NCI-H774 (cell line): ENCODE results near the gene DPM2.

Experiments used
- DNase-seq: peaks from one replicate; lab custom pipeline; 2025; lab: John Stamatoyannopoulos, UW

DPM2 gene

DNA sequence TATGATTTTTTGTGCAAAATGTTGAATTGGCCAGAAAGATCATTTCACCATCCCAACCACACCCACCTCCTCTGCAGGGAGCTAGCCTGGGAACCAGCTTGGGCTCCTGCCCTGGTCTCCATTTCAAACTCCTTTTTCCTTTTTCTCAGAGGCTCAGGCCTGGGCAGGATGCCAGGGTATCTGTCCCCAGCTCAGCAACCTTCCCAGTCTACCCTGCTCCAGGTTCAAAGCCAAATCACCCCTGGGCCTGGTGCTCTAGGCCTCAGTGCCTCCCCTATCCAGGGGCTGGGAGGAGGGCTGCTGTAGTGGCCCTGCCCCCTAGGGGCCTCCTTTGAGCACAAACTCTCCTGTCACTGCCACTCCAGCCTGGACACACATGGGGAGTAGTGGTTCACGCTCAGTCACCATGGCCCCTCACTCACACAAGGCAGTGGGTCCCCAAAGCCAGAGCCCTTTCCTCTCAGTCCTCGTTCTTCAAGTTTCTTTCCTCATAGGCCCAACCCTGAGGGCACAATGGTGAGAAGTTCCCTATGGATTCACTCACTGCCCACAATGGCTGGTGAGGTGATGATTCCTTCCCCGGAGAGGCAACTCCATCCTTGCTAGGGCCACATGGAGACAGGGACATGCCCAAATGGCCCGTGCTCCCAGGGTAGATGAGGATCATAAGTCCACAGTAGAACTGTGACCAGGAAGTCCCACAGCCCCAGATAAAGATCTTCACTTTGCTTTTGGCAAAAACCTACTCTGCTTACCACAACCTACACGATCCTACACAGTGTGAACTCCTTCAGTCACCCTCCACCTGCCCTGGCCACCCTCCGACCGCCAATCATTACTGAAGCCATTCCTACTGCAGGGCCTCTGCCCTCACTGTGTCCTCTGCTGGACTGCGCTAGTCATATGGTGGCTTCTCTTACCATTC lies 19.2 kb downstream of the DPM2 start:
- DNase-seq: no peak

DNA sequence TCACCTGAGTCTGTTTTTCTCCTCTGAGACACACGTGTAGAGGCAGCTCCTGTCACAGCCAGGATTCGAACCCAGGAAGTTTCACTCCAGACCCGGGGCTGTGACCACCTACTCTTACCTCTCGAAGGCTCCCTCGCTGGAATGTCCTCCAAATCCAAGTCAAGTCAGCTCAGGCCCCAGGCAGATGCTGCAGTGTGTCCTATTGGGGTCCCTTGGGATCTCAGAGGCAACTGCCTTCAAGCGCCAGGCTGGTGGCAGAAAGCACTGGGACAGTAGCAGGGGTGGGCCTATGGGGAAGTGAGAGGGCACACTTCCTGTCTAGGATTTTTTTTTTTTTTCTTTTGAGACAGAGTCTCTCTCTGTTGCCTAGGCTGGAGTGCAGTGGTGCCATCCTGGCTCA lies 20.1 kb downstream of the DPM2 start:
- DNase-seq: no peak

DNA sequence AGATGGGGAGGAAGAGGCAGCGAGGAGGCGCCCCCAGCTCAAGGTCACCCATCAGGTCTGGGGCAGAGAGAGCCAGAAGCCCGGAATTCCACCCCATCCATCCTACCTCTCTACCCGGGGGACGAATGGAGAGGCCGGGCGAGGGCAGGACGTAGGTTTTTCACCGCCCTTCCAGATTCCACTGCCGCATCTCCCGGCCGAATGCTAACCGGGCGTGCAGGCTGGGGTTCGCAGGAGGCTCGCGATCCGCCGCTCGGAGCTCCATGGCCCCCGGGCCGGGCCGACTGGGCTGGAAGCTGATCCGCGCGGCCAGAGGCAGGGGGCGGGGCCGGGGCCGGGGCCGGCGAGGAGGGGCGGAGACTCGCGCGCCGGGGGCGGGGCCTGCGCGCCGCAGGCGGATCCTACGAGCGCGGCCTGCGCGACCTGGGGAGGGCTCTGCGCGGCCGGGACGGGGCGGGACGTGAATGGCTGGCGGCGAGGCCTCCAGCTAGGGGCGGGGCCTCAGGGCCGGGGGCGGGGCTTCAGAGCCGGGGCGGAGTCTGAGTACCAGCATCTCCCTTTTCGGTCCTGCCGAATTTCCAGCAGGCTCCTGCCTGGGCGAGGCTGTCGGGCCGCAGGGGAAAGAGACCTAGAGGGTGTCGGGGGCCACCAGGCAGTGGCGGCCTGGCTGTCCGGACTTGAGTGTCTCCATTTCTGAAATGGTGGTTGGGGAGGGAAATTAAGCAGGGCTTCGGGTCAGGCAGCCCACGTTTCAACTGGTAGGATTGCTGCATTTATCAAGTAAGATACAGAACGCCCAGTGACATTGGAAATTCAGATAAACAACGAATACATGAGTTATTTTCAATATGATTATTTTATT lies 20.7 kb downstream of the DPM2 start, which contains the start of gene ST6GALNAC4:
ST6GALNAC4 (minus strand) TSS at position 322 of the 862 bp plus-strand sequence. CDS start 622 bp downstream, outside the sequence.
- peak; percentile 91 for DNase-seq

DNA sequence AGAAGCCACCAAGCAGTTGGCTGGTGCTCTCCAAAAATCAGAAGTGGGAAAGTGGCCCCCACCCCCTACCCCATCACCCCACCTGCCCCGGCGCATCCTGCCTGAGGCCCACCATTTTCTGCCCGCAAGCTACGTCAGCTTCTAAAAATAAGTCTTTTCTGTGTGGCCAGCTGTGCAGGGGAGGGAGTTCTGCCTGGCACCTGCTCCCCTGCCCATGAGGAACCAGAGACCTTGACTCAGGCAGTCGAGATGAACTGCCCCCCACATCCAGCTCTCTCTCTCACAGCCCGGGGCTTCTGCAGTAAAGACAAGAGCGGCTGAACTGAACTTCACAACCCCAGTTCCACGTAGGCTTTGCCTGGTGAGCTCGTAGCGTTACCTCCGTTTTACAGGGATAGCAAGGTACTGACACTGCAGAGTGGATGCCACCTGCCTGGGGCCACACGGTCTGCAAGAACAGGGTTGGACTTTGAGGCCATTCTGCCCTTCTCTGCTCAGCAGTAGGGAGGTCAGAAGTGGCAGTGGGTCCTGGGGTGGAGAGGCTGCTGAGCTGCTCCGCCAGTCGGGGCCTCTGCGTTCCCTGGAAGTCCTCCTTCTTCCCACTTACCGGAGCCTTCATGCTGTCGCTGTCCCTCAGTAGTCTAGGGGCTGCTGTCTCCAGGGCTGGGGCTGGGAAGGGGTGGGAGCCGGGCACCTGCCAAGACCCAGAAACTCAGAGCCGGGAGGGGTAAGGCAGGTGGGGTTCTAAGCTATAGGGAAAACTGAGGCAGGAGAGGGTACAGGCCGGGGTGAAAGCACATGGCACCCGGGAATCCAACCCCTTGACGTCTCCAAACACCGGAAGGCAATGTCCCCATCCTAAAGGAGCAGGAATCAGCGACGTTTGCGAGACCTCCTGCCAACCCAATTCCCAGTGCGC lies 21.6 kb downstream of the DPM2 start:
- peak; percentile 39 for DNase-seq

DNA sequence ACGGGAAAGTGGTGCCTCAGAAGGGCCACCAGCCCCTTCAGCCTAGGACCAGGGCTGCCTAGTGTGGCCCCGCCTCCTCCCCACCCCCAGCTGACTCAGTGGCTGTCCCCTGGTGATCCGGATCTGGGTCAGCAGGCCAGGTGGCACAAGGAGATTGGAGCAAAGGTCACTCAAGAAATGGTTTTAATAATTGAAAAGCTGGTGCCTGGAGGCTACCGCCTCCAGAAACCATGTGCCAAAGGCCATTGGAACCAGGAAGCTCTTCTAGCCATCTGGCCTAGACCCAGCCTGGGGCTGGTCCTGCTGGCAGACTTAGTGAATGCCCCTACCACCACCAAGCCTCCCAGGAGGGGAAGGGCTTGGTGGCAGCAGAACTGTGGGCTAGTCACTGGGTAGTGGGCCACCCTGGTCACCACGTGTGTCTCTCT lies 22.3 kb downstream of the DPM2 start:
- DNase-seq: no peak

DNA sequence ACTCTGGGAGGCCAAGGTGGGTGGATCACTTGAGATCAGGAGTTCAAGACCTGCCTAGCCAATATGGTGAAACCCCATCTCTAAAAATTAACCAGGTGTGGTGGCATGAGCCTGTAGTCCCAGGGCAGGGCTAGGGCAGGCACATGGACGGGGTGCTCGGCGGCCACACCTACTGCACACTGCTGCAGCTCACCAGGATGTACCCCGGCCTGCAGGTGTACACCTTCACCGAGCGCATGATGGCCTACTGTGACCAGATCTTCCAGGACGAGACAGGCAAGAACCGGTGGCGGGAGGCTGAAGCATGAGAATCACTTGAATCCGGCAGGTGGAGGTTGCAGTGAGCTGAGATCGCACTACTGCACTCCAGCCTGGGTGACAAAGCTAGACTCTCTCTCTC lies 24.0 kb downstream of the DPM2 start:
- no peak for DNase-seq

DNA sequence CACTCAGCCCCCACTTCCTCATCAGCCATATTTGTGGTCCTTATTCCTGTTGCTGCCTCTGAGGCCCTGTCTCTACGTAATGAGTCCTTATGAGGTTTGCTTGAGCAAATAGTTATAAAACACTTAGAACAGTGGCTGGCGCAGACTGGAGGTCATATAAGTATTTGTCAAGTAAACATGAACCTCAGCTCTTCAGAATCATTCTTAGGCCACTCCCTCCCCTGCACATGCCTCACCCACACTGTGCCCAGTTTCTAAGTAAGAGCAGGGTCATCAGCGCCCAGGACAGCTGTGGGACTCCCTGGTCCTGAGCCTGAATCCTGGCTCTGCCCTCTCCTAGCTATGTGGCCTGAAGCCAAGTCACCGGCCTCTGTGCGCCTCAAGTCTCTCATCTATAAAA lies 24.8 kb downstream of the DPM2 start:
- peak; percentile 62 for DNase-seq

DNA sequence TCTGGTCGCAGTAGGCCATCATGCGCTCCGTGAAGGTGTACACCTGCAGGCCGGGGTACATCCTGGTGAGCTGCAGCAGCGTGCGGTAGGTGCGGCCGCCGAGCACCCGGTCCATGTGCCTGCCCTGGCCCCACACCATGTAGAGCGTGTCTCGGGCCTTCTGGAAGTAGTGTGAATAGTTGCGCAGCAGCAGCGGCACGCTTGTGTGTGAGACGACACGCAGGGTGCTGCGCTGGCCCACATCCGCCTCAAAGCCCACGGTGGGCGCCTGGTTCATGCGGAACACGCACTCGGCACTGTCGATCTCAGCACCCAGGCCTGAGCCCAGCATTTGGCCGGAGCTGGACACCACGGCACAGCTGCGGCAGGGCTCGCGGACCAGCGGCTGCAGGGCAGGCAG lies 25.4 kb downstream of the DPM2 start:
- DNase-seq: no peak

DNA sequence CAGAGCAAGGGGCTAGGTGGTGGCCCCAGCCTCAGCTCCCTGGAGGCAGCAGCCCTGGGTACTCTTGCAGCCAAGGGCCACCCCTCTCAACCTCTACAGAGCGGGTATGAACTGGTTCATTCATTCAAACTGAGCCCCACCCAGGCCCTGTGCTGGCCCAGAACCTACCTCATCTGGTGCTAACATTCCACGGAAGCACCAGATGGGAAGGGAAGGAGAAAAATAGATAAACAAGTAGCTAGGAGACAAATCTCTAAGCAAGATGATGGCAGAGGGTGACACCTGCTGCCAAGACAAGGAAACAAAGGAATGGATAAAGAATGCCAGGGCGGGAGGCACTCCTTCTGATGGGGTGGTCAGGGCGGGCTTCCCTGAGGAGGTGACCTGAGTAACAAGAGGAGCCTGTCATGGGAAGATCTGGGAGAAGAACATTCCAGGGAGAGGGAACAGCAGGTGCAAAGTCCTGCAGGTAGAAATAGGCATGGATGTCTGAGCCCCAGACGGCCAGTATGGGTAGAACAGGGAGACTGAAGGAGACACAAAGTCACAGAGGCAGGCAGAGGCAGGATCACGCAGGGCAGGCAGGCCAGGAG lies 26.9 kb downstream of the DPM2 start:
- DNase-seq: no peak

DNA sequence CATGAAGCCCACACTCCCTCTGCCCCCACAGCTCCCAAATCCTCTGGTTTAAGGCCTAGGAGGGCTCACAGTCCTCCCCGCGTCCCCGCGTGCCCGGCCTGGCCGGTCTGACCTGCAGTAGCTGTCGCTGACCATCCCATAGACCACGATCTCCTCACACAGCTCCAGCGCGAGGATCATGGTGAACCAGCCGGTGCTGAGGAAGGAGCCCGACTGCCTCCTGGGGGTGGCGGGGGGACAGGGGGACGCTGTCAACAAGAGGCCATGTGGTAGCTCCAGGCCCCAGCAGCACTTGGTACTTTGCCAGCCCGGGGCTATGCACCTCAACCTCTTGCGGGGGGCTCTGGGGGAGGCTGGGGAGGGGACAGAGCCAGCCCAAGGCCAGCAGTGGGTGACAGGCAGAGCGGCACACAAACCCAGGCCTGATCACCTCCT lies 27.8 kb downstream of the DPM2 start:
- DNase-seq: no peak

DNA sequence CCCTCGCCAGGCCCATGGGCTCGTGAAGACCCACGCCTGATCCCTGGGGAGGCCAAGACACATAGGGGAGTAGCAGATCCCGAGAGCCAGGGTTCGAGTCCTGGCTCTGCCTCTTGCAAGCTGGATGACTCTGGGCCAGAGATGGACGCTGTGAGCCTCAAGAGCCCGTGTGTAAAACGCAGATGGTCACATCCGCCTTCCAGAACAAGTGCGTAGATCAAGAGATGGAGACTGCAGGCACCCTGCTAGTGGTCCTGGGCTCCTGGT lies 29.1 kb downstream of the DPM2 start:
- DNase-seq: no peak

DNA sequence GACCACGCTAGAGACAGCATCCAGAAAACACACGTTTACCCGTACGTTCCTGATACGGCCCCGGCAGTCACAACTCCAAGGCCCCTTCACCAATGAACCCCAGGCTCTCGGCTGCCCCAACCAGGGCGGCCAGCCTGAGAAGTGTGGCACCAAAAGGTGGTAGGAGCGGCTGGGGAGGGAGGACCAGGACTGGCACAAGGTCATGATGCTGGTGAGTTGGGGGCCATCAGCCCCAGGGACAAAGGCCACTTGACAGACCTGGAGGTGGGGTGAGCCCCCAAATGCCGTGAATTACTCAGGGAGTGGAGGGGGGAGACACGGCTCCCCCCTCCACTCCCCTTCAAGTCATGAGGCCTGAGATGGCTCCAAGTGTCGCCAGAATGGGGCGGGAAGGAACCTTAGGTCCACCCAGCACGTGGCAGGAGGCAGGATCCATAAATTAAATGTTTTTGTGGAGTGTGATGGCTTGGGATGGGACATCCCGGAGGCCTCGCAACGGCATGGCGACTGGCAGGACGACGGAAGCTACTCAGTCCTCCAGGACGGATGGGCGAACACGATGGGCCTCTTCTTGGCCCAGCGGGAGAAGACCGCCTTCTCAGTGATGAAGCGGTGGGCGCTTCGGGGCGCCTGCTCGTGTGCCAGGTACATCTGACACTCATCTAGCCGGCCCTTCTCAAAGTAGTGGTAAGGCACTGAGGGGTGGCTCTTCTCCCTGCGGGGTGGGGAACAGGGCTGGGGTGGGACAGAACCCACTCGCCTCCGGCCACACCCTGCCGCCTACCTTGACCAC lies 29.6 kb downstream of the DPM2 start:
- no peak for DNase-seq

DNA sequence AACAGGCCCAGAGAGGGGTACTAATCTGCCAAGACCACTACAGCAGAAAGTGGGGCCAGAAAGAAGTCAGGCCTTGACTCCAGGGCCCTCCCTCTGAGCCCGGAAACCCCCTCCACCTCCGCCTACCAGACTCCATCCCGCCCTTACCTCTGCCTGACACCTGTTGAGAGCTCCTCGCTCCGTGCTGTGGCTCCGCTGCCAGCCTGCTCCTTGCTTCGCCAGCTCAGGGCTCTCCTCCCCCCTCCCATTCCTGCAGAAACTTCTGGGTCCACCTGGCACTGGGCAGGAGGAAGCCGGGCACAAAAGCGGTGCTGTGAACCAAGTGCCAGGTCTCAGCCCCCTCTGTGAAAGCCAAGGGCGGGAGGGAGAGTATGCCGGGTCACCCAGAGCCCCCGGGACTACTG lies 31.9 kb downstream of the DPM2 start:
- DNase-seq: no peak

DNA sequence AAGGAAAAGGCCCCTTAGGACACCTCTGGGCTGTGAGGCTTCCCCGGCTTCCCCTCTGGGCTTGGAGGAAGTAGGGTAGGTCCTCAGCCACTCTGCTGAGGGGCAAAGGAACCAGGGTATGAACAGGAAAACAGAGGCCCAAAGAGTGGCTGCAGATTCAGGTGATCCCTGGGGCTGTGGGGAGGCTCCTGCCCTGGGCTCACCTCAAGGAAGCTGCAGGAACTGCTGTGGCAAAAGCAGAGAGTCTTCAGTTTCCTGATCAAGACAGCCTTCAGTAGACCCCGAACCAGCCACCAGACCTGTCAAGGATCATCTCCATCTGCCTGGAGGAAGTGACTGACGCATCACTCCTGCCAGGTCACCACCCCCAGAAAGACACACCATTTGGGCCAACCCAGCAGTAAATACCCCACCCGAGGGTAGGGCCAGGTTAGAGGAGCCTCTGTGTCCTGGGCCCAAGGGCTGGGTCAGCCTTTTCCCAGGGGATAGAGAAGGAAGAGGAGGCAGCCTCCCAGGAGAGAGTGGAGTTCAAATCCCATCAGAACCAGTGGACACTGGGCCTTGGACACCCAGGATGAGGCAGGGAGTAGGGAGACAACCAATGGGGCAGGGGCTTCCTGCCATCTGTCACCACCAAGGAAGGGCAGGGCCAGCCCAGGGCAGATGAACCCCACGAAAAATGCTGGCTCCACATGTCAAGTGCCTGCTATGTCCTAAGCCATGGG lies 32.5 kb downstream of the DPM2 start:
- no peak for DNase-seq

DNA sequence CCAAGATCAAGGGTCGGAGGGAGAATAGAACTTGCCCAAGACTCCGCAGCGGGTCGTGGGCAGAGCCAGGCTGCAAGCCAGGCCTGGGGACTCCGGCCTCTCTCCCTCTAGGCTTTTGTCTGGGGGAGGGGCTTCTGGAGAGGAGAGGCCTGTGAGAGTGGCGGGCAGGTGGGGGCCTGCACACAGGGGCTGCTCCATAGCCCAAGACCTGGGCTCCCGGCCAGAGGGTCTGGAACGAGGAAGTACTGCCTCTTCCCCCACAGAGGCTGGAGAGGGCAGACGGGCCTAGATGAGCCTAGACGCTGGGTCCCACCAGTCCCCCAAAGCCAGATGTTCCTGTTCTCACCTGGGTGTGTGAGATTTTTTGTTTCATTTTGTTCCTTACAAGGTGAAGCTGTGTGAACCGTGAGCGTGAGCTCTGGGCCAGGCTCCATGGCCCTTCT lies 33.1 kb downstream of the DPM2 start:
- DNase-seq: no peak

DNA sequence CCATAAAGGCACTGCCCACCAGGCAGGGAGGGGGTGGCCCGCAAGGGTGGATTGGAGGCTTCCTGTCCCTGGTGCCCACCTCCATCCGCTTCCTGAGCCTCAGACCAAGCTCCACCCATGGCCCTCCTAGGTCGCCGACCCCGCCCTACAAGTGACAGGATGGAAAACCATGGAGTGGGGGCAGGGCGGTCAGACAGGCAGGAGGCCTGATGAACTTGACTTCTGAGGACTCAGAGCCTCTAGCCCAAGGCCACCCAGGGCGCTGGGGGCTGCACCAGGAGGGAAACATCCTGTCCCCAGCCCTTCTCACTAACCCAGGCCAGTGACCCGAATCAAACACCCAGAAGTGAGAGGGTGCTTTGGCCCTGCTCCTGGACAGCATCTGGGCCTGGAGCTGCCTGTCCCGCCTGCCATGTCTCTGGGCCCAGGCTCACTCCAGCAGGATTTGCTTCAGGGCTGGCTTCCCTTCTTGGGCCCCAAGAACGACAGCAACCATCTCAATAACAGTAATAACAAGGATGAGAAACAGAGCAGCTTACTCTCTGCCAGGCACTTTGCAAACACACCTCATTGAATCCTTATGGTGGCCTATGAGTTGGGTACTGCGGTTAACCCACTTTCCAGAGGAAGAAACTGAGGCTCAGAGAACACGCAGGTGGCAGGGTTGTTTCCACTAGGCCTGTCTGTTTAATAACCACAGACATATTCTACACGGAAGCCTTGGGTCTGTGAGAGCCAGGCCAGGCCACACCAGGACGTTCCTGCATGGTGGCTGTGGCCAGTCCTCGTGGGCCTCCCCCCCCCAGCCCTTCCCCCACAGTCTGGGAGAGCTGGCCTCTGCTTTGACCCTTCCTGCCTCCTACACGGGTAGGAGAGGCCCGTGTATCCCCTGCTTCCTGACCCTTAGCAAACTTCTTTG lies 33.8 kb downstream of the DPM2 start:
- DNase-seq: no peak

DNA sequence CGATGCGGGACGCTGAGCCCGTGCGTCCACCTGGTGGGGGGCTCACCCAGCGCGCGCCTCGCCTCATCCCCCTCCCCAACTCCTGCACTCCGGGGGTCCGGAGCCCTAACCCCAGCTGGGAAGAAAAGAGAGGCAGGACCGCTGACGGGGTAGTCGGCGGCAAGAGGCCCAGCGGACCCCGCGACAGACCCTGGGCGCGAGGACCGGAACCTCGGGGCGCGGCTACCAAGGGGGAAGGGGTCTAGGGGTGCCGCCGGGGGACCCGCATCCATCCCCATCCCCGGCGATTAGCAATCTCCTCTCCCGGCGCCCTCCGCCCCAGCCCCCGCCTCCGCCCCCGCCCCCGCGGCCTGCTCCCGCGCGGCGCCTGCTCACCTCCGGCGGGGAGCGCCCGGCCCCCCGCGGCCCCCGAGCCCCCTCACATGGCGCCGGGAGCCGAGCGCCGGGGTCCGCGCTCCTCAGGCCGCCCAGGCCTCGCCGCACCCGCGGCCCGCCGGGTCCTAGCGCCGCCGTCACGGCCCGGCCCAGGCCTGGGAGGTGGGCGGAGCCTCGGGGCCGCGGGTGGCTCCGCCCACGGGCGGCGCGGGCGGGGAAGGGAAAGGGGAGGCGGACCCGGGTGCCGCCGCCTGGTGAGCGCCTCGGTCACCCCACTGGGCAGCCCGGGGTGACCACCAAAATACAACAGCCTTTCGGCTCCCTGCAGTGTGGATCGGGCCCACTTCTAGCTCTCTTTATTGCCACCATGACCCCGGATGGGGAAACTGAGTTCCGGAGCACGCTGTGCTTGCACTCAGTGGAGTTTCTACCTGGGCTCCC lies 38.3 kb downstream of the DPM2 start, which contains the start of gene ST6GALNAC6:
ST6GALNAC6 (minus strand) TSS at position 476 of the 816 bp plus-strand sequence. CDS start 1,622 bp downstream, outside the sequence.
- DNase-seq: peak; percentile 75
